GM12878 (cell line): ENCODE data around the gene XCR1. TPM values are rescaled to one million over a fixed set of nuclear protein-coding genes. Genes with fewer than 3 reads are reported as not detected.

ENCODE experiments used
- BMI1 ChIP-seq: fragments of 450-650 bp; IDR thresholded peaks from 2 replicates; pipeline ENCODE4 v1.6.1; 2016; ENCODE audit warnings: mild to moderate bottlenecking, moderate library complexity, borderline replicate concordance
- CBX3 ChIP-seq: fragments of 200-600 bp; sonication (generic); IDR thresholded peaks from 2 replicates; pipeline ENCODE4 v1.6.1; 2016; ENCODE audit warnings: low read depth, borderline replicate concordance
- DPF2 ChIP-seq: fragments of 450-650 bp; IDR thresholded peaks from 2 replicates; pipeline ENCODE4 v1.6.1; 2017; ENCODE audit warnings: mild to moderate bottlenecking
- ESRRA ChIP-seq: IDR thresholded peaks from 2 replicates; pipeline ENCODE4 v1.6.1; 2012; ENCODE audit warnings: mild to moderate bottlenecking, low read length, improper control_type of control experiment
- FOS ChIP-seq: IDR thresholded peaks from 3 replicates; pipeline ENCODE4 v1.6.1; 2011; ENCODE audit warnings: borderline replicate concordance; ENCODE audit not compliant: insufficient read length; ENCODE audit errors: extremely low read depth
- GATAD2B ChIP-seq: fragments of 450-650 bp; conservative IDR thresholded peaks from 2 replicates; pipeline ENCODE4 v1.6.1; 2017; ENCODE audit warnings: low read depth, mild to moderate bottlenecking, moderate library complexity
- HDAC2 ChIP-seq: fragments of 200-600 bp; sonication (generic); IDR thresholded peaks from 2 replicates; pipeline ENCODE4 v1.6.1; 2017
- IKZF2 ChIP-seq, 2 experiments: fragments of 450-650 bp; IDR thresholded peaks; 2 replicates each; pipeline ENCODE4 v1.6.1; 2017; ENCODE audit warnings: mild to moderate bottlenecking in 2 of 2, moderate library complexity in 2 of 2
- IRF4 ChIP-seq: IDR thresholded peaks from 2 replicates; pipeline ENCODE4 v1.6.1; 2011; ENCODE audit warnings: low read depth, low read length
- KLF5 ChIP-seq: fragments of 450-650 bp; IDR thresholded peaks from 2 replicates; pipeline ENCODE4 v1.6.1; 2014; ENCODE audit warnings: mild to moderate bottlenecking; ENCODE audit not compliant: partially characterized antibody
- MTA3 ChIP-seq: IDR thresholded peaks from 2 replicates; pipeline ENCODE4 v1.6.1; 2012; ENCODE audit warnings: low read length, inconsistent platforms, borderline replicate concordance
- NR2C2 ChIP-seq: IDR thresholded peaks from 2 replicates; pipeline ENCODE4 v1.6.1; 2011; ENCODE audit warnings: borderline replicate concordance, low read depth; ENCODE audit not compliant: control insufficient read depth, insufficient read length
- PAX8 ChIP-seq: fragments of 450-650 bp; IDR thresholded peaks from 2 replicates; pipeline ENCODE4 v1.6.1; 2017; ENCODE audit warnings: mild to moderate bottlenecking, moderate library complexity
- POLR2AphosphoS2 ChIP-seq: IDR thresholded peaks from 2 replicates; pipeline ENCODE4 v1.6.1; 2011; ENCODE audit warnings: low read depth, mild to moderate bottlenecking, low read length, improper control_type of control experiment, moderate library complexity
- RB1 ChIP-seq: fragments of 450-650 bp; formaldehyde crosslinking; IDR thresholded peaks from 2 replicates; pipeline ENCODE4 v1.6.1; 2017; ENCODE audit warnings: mild to moderate bottlenecking, borderline replicate concordance
- RELA ChIP-seq: fragments of 450-650 bp; IDR thresholded peaks from 2 replicates; pipeline ENCODE4 v1.8.0; 2014; ENCODE audit warnings: borderline replicate concordance; ENCODE audit not compliant: partially characterized antibody
- SMAD1 ChIP-seq: fragments of 450-650 bp; IDR thresholded peaks from 2 replicates; pipeline ENCODE4 v1.6.1; 2018; ENCODE audit warnings: mild to moderate bottlenecking, low read depth; ENCODE audit not compliant: partially characterized antibody
- SRF ChIP-seq, 2 experiments: IDR thresholded peaks; 2 replicates each; pipeline ENCODE4 v1.6.1; 2011; ENCODE audit warnings: low read depth in 2 of 2, low read length in 2 of 2, mild to moderate bottlenecking in 1 of 2, moderate library complexity in 1 of 2
- TARDBP ChIP-seq: IDR thresholded peaks from 2 replicates; pipeline ENCODE4 v1.6.1; 2016; ENCODE audit warnings: borderline replicate concordance
- ZNF207 ChIP-seq: fragments of 450-650 bp; IDR thresholded peaks from 2 replicates; pipeline ENCODE4 v1.6.1; 2014; ENCODE audit warnings: antibody characterized with exemption, mild to moderate bottlenecking, borderline replicate concordance
- ZNF622 ChIP-seq: fragments of 450-650 bp; IDR thresholded peaks from 2 replicates; pipeline ENCODE4 v1.6.1; 2017; ENCODE audit warnings: mild to moderate bottlenecking, inconsistent platforms
- ZZZ3 ChIP-seq: IDR thresholded peaks from 2 replicates; pipeline ENCODE4 v1.6.1; 2011; ENCODE audit warnings: low read depth; ENCODE audit not compliant: control insufficient read depth, insufficient read length
- polyA plus RNA-seq, 11 experiments: library from polyadenylated mRNA; depleted of rRNA in 4 of 11; unstranded in 6 of 11; stranded (reverse) in 5 of 11; fragments of >200 nt; fragmentation: Nextera tagmentation in 4 of 11; fragmentation: Illumina TruSeq in 1 of 11; extraction: Ambion mirVana in 4 of 11; extraction: Trizol in 1 of 11; gene quantifications; 1 replicate in 1 of 11; 2 replicates in 10 of 11; pipeline versions ENCODE4 v1.2.1 to v1.2.3, GENCODE V29; 2011 to 2016; ENCODE audit warnings: inconsistent platforms in 2 of 11, missing spikeins in 2 of 11, low read depth in 1 of 11
- total RNA-seq, 4 experiments: library from RNA; depleted of rRNA in 3 of 4; stranded (reverse); fragments of >200 nt in 3 of 4; fragmentation: Illumina TruSeq in 1 of 4; extraction: Trizol in 1 of 4; gene quantifications; 2 replicates each; pipeline versions ENCODE4 v1.2.1 to v1.2.3, GENCODE V29; 2013 to 2021
- TF ChIP-seq, protein P1 (sequence below): IDR thresholded peaks from 2 replicates; pipeline ENCODE4 v1.6.1; 2011; ENCODE audit warnings: borderline replicate concordance, low read depth, mild to moderate bottlenecking, moderate library complexity, low read length; ENCODE audit not compliant: insufficient read depth, poor library complexity, severe bottlenecking
- TF ChIP-seq, protein P2 (sequence below): fragments of 450-650 bp; IDR thresholded peaks from 2 replicates; pipeline ENCODE4 v1.6.1; 2017; ENCODE audit warnings: mild to moderate bottlenecking
- TF ChIP-seq, protein P3 (sequence below): fragments of 450-650 bp; IDR thresholded peaks from 2 replicates; pipeline ENCODE4 v1.6.1; 2017; ENCODE audit warnings: antibody characterized with exemption, mild to moderate bottlenecking, moderate library complexity
- TF ChIP-seq, protein P4 (sequence below): fragments of 450-650 bp; IDR thresholded peaks from 2 replicates; pipeline ENCODE4 v1.6.1; 2016; ENCODE audit warnings: mild to moderate bottlenecking

The XCR1 gene
- total and polyA plus RNA-seq, 10 of the 15 experiments (the other 5 are each of a cell fraction or from before 2014, with no cell fraction given), result 0.02 to 0.29 (median 0.13) TPM; not detected in 2

DNA sequence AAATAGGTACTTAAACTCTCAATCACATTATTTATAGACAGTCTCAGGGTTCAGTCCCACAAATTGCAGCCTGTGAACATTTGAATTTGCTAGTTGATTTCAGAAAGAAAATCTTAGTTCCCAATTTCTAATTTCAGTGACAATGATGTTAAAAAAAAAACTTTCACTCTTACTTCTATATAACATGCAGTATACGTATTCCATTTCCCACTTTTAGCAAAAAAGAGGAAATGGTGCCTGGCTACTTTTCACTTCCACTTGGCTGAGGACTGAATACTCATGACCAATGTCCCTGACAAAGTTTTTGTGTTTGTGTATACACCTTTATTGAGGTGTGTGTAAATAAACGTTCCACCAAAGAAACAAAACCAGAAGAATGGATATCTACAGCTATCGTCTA lies 32.1 kb upstream of the XCR1 start (continued):
- TF ChIP-seq ZNF207 (no peak), IKZF2 (IDR thresholded peaks at IDR 0.05) (peak; percentile 81 to 82), ESRRA (no peak), TARDBP (no peak), KLF5 (no peak), SRF (IDR thresholded peaks at IDR 0.05; ENCODE audit: low read depth in 2 of 2, low read length in 2 of 2) (no peak), MTA3 (no peak; the same call in 1 of the 2 replicates), CBX3 (no peak), GATAD2B (no peak), HDAC2 (no peak), PAX8 (no peak), SMAD1 (no peak), ZNF622 (no peak), ZZZ3 (no peak), NR2C2 (no peak), POLR2AphosphoS2 (no peak), BMI1 (peak; percentile 48; the same call in 1 of the 2 replicates), FOS (no peak), RB1 (no peak), IRF4 (peak; percentile 62; the same call in 1 of the 2 replicates), RELA (no peak), DPF2 (peak; percentile 63; the same call in 1 of the 2 replicates)
- TF ChIP-seq, protein P1, sequence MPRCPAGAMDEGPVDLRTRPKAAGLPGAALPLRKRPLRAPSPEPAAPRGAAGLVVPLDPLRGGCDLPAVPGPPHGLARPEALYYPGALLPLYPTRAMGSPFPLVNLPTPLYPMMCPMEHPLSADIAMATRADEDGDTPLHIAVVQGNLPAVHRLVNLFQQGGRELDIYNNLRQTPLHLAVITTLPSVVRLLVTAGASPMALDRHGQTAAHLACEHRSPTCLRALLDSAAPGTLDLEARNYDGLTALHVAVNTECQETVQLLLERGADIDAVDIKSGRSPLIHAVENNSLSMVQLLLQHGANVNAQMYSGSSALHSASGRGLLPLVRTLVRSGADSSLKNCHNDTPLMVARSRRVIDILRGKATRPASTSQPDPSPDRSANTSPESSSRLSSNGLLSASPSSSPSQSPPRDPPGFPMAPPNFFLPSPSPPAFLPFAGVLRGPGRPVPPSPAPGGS, result no peak
- TF ChIP-seq, protein P2, sequence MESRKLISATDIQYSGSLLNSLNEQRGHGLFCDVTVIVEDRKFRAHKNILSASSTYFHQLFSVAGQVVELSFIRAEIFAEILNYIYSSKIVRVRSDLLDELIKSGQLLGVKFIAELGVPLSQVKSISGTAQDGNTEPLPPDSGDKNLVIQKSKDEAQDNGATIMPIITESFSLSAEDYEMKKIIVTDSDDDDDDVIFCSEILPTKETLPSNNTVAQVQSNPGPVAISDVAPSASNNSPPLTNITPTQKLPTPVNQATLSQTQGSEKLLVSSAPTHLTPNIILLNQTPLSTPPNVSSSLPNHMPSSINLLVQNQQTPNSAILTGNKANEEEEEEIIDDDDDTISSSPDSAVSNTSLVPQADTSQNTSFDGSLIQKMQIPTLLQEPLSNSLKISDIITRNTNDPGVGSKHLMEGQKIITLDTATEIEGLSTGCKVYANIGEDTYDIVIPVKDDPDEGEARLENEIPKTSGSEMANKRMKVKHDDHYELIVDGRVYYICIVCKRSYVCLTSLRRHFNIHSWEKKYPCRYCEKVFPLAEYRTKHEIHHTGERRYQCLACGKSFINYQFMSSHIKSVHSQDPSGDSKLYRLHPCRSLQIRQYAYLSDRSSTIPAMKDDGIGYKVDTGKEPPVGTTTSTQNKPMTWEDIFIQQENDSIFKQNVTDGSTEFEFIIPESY, result no peak
- TF ChIP-seq, protein P3, sequence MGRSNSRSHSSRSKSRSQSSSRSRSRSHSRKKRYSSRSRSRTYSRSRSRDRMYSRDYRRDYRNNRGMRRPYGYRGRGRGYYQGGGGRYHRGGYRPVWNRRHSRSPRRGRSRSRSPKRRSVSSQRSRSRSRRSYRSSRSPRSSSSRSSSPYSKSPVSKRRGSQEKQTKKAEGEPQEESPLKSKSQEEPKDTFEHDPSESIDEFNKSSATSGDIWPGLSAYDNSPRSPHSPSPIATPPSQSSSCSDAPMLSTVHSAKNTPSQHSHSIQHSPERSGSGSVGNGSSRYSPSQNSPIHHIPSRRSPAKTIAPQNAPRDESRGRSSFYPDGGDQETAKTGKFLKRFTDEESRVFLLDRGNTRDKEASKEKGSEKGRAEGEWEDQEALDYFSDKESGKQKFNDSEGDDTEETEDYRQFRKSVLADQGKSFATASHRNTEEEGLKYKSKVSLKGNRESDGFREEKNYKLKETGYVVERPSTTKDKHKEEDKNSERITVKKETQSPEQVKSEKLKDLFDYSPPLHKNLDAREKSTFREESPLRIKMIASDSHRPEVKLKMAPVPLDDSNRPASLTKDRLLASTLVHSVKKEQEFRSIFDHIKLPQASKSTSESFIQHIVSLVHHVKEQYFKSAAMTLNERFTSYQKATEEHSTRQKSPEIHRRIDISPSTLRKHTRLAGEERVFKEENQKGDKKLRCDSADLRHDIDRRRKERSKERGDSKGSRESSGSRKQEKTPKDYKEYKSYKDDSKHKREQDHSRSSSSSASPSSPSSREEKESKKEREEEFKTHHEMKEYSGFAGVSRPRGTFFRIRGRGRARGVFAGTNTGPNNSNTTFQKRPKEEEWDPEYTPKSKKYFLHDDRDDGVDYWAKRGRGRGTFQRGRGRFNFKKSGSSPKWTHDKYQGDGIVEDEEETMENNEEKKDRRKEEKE, result no peak
- TF ChIP-seq, protein P4, sequence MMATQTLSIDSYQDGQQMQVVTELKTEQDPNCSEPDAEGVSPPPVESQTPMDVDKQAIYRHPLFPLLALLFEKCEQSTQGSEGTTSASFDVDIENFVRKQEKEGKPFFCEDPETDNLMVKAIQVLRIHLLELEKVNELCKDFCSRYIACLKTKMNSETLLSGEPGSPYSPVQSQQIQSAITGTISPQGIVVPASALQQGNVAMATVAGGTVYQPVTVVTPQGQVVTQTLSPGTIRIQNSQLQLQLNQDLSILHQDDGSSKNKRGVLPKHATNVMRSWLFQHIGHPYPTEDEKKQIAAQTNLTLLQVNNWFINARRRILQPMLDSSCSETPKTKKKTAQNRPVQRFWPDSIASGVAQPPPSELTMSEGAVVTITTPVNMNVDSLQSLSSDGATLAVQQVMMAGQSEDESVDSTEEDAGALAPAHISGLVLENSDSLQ, result no peak
